ENCODE measurements around the gene ZNF521. TPM values are rescaled to one million over a fixed set of nuclear protein-coding genes. Genes with fewer than 3 reads are reported as not detected.

ZNF521 gene
- total and polyA plus RNA-seq, 10 of the 15 experiments (the other 5 are each of a cell fraction or from before 2014, with no cell fraction given): 0.02 to 0.05 (median 0.04) TPM; not detected in 6

GRCh38 chr18:25125680-25126079, 226.3 kb downstream of the ZNF521 start (continued):
- TF ChIP-seq MLLT1 (IDR thresholded peaks at IDR 0.05) (no peak), KDM1A (IDR thresholded peaks at IDR 0.05; ENCODE audit: borderline replicate concordance) (no peak), USF1 (IDR thresholded peaks at IDR 0.05; ENCODE audit: borderline replicate concordance, extremely low read length, insufficient read depth, low read depth, low read length) (no peak), TCF12 (IDR thresholded peaks at IDR 0.05; ENCODE audit: low read depth, low read length) (no peak), PBX3 (IDR thresholded peaks at IDR 0.05; ENCODE audit: insufficient replicate concordance, low read depth, low read length) (no peak), MTA3 (IDR thresholded peaks at IDR 0.05; ENCODE audit: borderline replicate concordance, low read length) (no peak), TCF3 (IDR thresholded peaks at IDR 0.05; ENCODE audit: borderline replicate concordance, insufficient read depth, low read depth, low read length) (no peak), RAD21 (IDR thresholded peaks at IDR 0.05; ENCODE audit: insufficient read depth, low read depth, low read length) (no peak), DPF2 (IDR thresholded peaks at IDR 0.05) (no peak), MYC (IDR thresholded peaks at IDR 0.05; ENCODE audit: insufficient read depth, insufficient read length, insufficient replicate concordance, low read length, severe bottlenecking) (no peak), MEF2B (IDR thresholded peaks at IDR 0.05; ENCODE audit: partially characterized antibody, poor library complexity, severe bottlenecking) (no peak), EED (IDR thresholded peaks at IDR 0.05; ENCODE audit: low read depth) (no peak), SUPT20H (IDR thresholded peaks at IDR 0.05; ENCODE audit: borderline replicate concordance, control insufficient read depth, low read depth, low read length) (no peak)
